GM04504 (cell line): ENCODE measurements around the gene WDR88.
"Not testable (repeated sequence)": the region's sequence is repeated elsewhere in the genome, so short reads cannot be mapped to it uniquely, and the experiment has no call there.

ENCODE experiments used
- DNase-seq: peaks from one replicate; pipeline ENCODE4 v3.0.0-alpha.2; 2012; ENCODE audit warnings: low read depth

Gene WDR88

GRCh38 chr19:33129901-33130300 lies 2.0 kb upstream of the WDR88 start:
- DNase-seq, result no peak

DNA sequence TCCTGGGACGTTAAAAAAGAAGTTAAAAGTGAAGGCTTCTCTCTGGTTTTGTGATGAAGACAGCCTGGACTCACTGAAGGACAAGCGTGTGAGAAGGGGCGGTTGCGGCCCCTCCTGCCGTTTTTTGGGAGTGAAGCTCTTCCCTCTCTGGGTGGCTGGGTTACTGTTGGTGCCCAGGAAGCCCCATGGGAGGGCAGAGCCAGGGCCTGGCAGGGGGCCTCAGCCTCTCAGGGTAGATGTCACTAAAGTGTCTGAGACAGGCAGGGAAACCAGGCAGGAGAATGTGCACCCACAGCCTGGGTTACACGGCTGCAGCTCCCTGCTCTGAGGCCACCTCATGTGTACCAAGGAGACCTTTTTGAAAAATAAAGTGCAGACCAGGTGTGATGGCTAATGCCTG lies 1.5 kb upstream of the WDR88 start:
- no peak for DNase-seq

DNA sequence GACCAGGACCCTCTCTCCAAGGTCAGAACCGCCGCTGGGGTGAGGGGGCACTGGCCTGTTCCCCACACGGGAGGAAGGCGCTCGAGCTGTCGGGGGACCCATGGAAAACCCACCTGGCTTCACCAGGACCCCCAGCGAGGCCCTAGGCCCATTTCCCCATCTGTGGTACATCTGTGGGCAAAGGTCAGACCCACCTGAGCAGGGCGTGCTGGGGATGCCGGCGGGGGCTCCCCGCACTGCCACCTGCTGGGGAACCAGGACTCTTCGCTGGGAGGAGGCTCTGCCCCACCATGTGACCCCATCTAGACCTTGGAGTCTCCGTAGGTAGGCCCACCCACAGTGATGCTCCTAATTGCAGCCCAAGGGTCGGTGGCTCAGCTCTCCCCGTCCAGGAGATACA lies 511 bp downstream of the WDR88 start:
- DNase-seq, result no peak

DNA sequence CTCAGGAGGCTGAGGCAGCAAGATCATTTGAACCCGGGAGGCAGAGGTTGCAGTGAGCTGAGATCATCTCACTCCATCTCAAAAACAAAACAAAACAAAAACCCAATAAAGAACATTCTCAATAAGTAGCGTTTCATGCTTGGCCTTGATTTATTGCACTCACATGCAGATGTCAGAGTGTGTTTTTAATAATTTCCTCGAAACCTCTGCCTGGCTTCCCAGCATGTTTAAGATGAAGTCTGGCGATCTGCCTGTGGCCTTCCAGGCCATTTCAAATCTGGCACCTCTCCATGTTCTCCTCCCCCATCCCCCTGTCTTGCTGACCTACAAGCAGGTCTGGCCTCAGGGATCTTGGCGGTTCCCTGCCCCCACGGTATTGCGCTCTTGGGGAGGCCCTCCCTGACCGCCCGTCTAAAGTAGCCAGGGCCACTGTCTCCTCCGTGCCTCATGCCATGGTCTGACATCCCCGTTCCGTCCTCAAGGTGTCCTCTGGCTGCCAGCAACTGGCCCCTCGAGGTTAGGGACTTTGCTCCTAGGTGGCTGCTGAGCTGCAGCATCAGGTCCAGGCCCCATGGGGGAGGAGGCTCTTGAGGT lies 1.6 kb downstream of the WDR88 start:
- peak; percentile 18 for DNase-seq

GRCh38 chr19:33134571-33135041 lies 2.7 kb downstream of the WDR88 start:
- DNase-seq, result no peak

DNA sequence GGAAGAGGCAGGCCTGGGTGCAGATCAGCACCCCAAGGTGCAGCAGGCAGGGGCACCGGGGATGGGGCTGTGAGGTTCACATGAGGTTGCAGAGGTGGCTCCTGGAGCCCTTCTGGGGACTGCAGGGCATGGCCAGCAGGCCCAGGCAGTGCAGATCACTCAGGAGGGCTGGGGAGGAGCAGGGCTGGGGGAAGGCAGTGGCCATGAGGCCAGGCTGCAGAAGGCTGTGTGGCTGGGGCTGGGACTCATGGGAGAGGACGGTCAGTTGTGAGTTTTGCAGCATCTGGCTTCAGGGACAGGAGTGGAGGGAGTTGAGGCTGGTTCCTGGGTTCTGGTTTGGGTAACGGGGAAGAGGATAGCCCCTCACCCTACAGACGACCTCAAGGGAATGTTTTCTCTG lies 7.3 kb downstream of the WDR88 start:
- no peak for DNase-seq

- DNase-seq, result peak; percentile 23
Observed at GRCh38 chr19:33143897-33144405, 12.0 kb downstream of the WDR88 start.

GRCh38 chr19:33146209-33146608 lies 14.3 kb downstream of the WDR88 start:
- DNase-seq, result no peak

GRCh38 chr19:33147538-33147937 lies 15.6 kb downstream of the WDR88 start:
- no peak for DNase-seq

- no peak for DNase-seq
Observed at GRCh38 chr19:33150852-33151518, 19.1 kb downstream of the WDR88 start.

- no peak for DNase-seq
Observed at GRCh38 chr19:33152176-33152575, 20.3 kb downstream of the WDR88 start.

GRCh38 chr19:33152625-33153024 lies 20.7 kb downstream of the WDR88 start:
- not testable (repeated sequence) for DNase-seq

DNA sequence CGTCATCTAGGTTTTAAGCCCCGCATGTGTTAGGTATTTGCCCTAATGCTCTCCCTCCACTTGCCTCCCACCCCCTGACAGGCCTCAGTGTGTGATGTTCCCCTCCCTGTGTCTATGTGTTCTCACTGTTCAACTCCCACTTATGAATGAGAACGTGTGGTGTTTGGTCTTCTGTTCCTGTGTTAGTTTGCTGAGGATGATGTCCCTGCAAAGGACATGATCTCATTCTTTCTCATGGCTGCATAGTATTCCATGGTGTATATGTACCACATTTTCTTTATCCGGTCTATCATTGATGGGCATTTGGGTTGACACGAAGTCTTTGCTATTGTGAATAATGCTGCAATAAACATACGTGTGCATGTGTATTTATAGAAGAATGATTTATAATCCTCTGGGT lies 22.4 kb downstream of the WDR88 start:
- not testable (repeated sequence) for DNase-seq

- peak; percentile 47 for DNase-seq
Observed at GRCh38 chr19:33156334-33156733, 24.4 kb downstream of the WDR88 start.

DNA sequence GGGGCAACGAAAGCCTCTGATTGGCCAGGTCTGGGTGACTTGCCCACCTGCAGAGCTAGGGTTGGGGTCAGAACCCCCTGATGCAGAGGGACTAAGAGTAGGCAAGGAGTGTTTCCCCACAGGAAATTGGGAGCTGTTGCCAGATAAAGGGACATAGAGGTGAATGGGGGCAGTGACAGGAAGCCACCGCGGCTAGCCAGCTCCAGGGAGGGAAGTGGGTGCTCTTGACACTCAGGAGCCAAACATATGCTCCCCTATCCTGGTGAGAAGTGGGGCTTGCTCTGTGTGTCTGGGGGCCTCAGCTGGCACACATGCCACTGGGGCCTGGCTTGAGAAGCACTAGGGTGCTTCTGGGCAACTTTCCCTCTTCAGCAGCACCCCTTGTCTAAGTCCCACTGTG lies 26.0 kb downstream of the WDR88 start:
- DNase-seq, result no peak

- no peak for DNase-seq
Observed at GRCh38 chr19:33158365-33158764, 26.5 kb downstream of the WDR88 start.

- DNase-seq, result no peak
Observed at GRCh38 chr19:33159149-33159548, 27.2 kb downstream of the WDR88 start.

DNA sequence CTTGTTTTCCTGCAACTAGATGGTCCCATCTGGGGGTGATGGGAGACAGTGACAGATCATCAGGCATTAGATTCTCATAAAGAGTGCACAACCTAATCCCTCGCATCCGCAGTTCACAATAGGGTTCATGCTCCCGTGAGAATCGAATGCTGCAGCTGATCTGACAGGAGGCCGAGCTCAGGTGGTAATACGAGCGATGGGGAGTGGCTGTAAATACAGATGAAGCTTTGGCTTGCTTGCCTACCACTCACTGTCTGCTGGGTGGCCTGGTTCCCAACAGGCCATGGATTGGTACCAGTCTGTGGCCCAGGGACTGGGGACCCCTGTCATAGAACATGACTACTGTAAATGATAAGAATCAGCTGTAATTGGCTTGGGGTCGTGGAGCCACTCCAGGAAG lies 28.0 kb downstream of the WDR88 start:
- no peak for DNase-seq

DNA sequence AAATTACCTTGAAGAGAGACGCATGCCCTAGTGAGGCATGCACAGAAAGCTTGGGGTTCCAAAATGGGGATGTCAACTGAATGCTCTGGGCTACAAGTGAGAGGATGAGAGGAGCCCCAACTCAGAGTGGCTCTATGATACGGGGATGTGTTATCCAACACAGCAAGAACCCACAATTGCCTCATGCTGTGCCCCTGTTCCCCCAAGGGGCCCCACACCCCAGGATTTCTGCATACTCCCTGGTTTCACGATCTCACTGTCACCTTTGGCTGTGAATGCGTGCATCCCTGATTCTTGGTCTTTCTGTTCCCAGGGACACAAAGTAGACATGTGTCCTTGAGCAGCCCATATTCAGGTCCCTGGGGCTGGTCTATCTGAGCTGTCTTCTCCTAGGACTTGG lies 29.3 kb downstream of the WDR88 start:
- no peak for DNase-seq

- DNase-seq, result no peak
Observed at GRCh38 chr19:33163481-33163880, 31.6 kb downstream of the WDR88 start.

- not testable (repeated sequence) for DNase-seq
Observed at GRCh38 chr19:33166037-33166436, 34.1 kb downstream of the WDR88 start.

GRCh38 chr19:33167438-33167837 lies 35.5 kb downstream of the WDR88 start:
- DNase-seq, result no peak

DNA sequence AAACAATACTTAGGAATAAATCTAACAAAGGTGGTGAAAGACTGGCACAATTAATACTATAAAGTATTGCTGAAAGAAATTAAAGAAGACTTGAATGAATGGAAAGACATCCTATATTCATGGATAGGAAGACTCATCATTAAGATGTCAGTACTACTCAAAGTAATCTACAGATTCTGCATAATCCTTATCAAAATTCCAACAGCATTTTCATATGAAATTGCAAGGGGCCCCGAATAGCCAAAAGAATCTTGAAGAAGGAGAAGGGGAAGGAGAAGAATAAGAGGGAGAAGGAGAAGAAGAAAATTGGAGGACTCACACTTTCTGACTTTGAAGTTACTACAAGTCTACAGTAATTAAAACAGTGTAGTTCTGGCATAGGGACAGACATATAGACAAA lies 36.6 kb downstream of the WDR88 start:
- no peak for DNase-seq
